Nephron (organoid): ENCODE measurements around the gene CTSV.
"Not testable (repeated sequence)": the region's sequence is repeated elsewhere in the genome, so short reads cannot be mapped to it uniquely, and the experiment has no call there.

ENCODE experiments used
- H3K27ac Mint-ChIP-seq, 3 experiments: 2 replicates each; pipeline ENCODE4 v1.8.0; 2020; ENCODE audit warnings: mixed read lengths in 3 of 3, mild to moderate bottlenecking in 2 of 3, moderate library complexity in 1 of 3
- H3K27me3 Mint-ChIP-seq: 2 replicates; pipeline ENCODE4 v1.8.0; 2021; ENCODE audit warnings: low read depth, mild to moderate bottlenecking, moderate library complexity, mixed read lengths
- H3K36me3 Mint-ChIP-seq: 2 replicates; pipeline ENCODE4 v1.8.0; 2020; ENCODE audit warnings: low read depth, mixed read lengths
- H3K4me1 Mint-ChIP-seq: 2 replicates; pipeline ENCODE4 v1.8.0; 2020; ENCODE audit warnings: mixed read lengths
- H3K4me3 Mint-ChIP-seq, 3 experiments: 2 replicates each; pipeline ENCODE4 v1.8.0; 2020; ENCODE audit warnings: mild to moderate bottlenecking in 3 of 3, mixed read lengths in 3 of 3, moderate library complexity in 2 of 3
- H3K9me3 Mint-ChIP-seq: 2 replicates; pipeline ENCODE4 v1.8.0; 2020; ENCODE audit warnings: mixed read lengths
- CTCF ChIP-seq, 3 experiments: fragments of 200-600 bp; sonication (generic); IDR thresholded peaks; one replicate each; pipeline ENCODE4 v1.5.0; 2021; ENCODE audit warnings: antibody characterized with exemption in 3 of 3; ENCODE audit not compliant: unreplicated experiment in 3 of 3

Gene CTSV

DNA sequence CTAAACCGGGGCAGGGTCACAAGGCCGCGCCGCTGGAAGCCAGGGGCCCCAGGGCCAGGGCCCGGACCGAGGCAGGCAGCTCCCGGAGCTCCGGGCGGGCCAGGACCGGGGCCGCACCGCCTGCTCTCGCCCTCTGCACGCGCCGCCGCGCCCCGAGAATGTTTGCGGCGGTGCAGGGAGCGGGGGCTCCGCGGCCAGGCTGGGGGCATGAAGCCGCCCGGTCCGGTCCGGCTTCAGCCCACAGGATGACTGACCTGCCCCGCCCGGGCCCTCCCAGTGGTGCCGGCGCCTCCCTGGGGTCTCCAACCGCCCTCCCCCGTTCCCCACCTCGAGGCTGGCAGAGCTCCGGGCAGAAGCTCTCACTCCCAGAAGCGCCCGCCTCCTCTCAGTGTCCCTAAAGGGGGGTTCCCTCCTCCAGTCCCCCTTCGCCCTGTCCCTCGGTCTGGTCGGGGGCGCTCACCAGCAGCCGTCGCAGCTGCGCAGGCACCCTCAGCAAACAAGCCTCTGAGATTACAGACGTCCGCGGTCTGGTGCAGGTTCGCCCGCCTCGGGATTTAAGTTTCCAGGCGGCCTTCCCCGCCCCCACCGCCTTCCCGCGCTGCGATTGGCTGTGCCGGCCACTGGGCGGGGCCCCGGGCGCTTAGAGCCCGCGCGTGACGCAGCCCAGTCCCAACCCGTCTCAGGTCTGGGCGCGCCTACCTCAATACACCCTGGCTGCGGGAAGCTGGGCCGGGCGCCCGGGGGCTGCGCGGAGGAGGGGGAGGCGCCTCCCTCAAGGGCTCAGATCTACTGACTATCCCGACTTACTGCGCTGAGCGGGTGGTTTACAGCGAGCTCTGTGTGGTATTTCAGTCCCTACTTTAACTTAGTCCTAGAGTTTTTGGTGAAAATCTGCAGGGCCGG, at the start of gene CTSV:
TSS of gene CTSV (minus strand) at position 532 of the 903 bp plus-strand sequence. CDS start 1,099 bp downstream, outside the sequence.
- H3K9me3 Mint-ChIP-seq: no peaks in the 10 kb centered on the region
- no peak for TF ChIP-seq CTCF (IDR thresholded peaks at IDR 0.05; ENCODE audit: unreplicated experiment in 3 of 3)
- peaks cover 5% of the 10 kb centered on the region for H3K4me1 Mint-ChIP-seq

DNA sequence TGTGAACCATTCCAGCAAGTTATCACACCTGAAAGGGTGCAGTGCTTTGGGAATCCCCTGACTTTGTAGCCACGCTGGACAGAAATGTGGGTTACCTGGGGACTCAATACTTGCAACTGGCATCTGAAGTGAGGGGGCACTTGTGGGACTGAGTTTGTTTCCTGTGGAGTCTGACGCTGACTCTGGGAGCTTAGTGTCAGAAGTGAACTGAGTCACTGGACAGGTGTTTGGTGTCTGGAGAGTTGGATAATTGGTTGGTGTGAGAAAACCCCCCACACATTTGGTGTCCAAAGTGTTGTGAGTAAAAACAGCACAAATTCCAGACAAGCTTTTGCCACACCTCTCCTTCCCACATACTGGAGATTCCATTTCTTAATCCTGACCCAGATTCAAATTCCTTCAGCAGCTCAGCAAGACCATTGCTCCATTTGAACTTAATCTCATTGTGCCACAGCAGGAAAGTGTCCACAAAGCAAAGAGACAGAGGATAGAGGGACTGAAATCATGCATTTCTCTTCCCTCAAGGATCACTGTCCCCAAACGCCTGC, 48.8 kb upstream of the CTSV start:
- H3K27ac Mint-ChIP-seq, H3K27me3 Mint-ChIP-seq, H3K36me3 Mint-ChIP-seq, H3K9me3 Mint-ChIP-seq: not testable (repeated sequence)
- peaks cover 40% of the 10 kb centered on the region for H3K4me1 Mint-ChIP-seq
- peak overlapping the region in 1 of 3 experiments; percentile 15 for H3K4me3 Mint-ChIP-seq

More for the DNA sequence above, at the start of gene CTSV:
- Mint-ChIP-seq H3K27me3 (peaks cover 26% of the 10 kb centered on the region), H3K36me3 (no peaks in the 10 kb centered on the region), H3K4me3 (peak within 1 kb of the TSS; percentile 92), H3K27ac (peak within 1 kb of the TSS in 2 of 3 experiments; percentile 50 to 88)

- not testable (repeated sequence) for H3K9me3 Mint-ChIP-seq, H3K4me3 Mint-ChIP-seq, H3K36me3 Mint-ChIP-seq, H3K27ac Mint-ChIP-seq
- H3K4me1 Mint-ChIP-seq: peaks cover 33% of the 10 kb centered on the region
- peaks cover 11% of the 10 kb centered on the region for H3K27me3 Mint-ChIP-seq
Measured at GRCh38 chr9:97084562-97084991, 45.6 kb upstream of the CTSV start.

DNA sequence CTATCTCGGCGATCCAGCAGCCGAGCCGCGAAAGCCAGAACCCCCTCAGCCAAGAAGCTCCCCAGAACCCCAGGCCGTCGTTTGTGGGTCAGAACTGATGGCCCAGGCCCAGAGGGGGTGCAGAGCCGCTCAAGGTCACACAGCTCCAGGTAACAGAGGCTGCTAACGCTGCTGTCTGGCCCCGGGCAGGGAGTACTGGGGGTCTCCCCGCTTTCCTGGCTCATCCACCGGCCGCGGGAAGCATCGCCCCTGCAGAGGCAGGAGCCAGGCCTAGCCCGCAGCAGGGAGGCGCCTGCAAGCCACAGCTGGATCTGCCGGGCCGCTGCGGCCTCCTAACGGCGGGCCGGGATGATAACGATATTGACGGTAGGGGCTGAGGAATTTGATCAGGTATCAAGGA, 39.4 kb upstream of the CTSV start:
- peaks cover 2% of the 10 kb centered on the region for H3K9me3 Mint-ChIP-seq
- TF ChIP-seq CTCF (IDR thresholded peaks at IDR 0.05; ENCODE audit: unreplicated experiment in 3 of 3): no peak

GRCh38 chr9:97077452-97078295, 38.7 kb upstream of the CTSV start:
- Mint-ChIP-seq H3K4me1 (peaks cover 21% of the 10 kb centered on the region), H3K36me3 (no peaks in the 10 kb centered on the region), H3K27ac (no peak overlapping the region), H3K9me3 (peaks cover 2% of the 10 kb centered on the region), H3K27me3 (peaks cover 17% of the 10 kb centered on the region), H3K4me3 (no peak overlapping the region)
- no peak for TF ChIP-seq CTCF (IDR thresholded peaks at IDR 0.05; ENCODE audit: unreplicated experiment in 3 of 3)

More for the DNA sequence above, 39.4 kb upstream of the CTSV start:
- Mint-ChIP-seq H3K36me3 (no peaks in the 10 kb centered on the region), H3K4me3 (no peak overlapping the region), H3K4me1 (peaks cover 20% of the 10 kb centered on the region), H3K27ac (no peak overlapping the region), H3K27me3 (peaks cover 14% of the 10 kb centered on the region)

GRCh38 chr9:97076731-97077451, 37.9 kb upstream of the CTSV start:
- not testable (repeated sequence) for H3K36me3 Mint-ChIP-seq, H3K4me3 Mint-ChIP-seq, H3K9me3 Mint-ChIP-seq, H3K27ac Mint-ChIP-seq
- peaks cover 21% of the 10 kb centered on the region for H3K4me1 Mint-ChIP-seq
- peaks cover 19% of the 10 kb centered on the region for H3K27me3 Mint-ChIP-seq
